ENCODE data around the gene TTC28.

TTC28 gene

GRCh38 chr22:28425211-28425610, 254.4 kb downstream of the TTC28 start:
- Histone ChIP-seq H3K9ac (ENCODE audit: low read length) (no peak overlapping the region), H4K8ac (ENCODE audit: low read length) (no peak overlapping the region), H2BK120ac (ENCODE audit: low read depth, low read length) (no peak overlapping the region), H3K4me2 (ENCODE audit: low read length, poor library complexity, severe bottlenecking) (no peak overlapping the region), H2BK15ac (ENCODE audit: low read depth, poor library complexity, severe bottlenecking) (no peak overlapping the region), H3K18ac (ENCODE audit: low read depth in 1 of 2, low read length in 2 of 2) (no peak overlapping the region), H4K91ac (ENCODE audit: low read length) (no peak overlapping the region), H3K79me1 (replicated peaks; ENCODE audit: low read length, poor library complexity, severe bottlenecking) (peaks cover 10% of the 10 kb centered on the region), H3K14ac (ENCODE audit: low read length in 2 of 2) (no peak overlapping the region), H2AK5ac (ENCODE audit: low read length, severe bottlenecking) (no peak overlapping the region), H2BK5ac (ENCODE audit: low read depth, low read length, poor library complexity, severe bottlenecking) (no peak overlapping the region), H3K27ac (ENCODE audit: low read length, poor library complexity, severe bottlenecking) (no peak overlapping the region), H3K4ac (ENCODE audit: low read depth in 1 of 2, low read length in 2 of 2) (no peak overlapping the region), H3K27me3 (ENCODE audit: control insufficient read depth in 1 of 2, insufficient read depth in 1 of 2, low read length in 2 of 2) (no peaks in the 10 kb centered on the region), H3K36me3 (ENCODE audit: control insufficient read depth in 1 of 2, insufficient read depth in 2 of 2, low read depth in 1 of 2, low read length in 2 of 2) (no peaks in the 10 kb centered on the region), H2BK12ac (ENCODE audit: low read length in 2 of 2) (no peak overlapping the region), H3K9me3 (ENCODE audit: control insufficient read depth, low read length) (no peaks in the 10 kb centered on the region), H3K4me1 (ENCODE audit: control insufficient read depth, insufficient read depth, low read depth, low read length) (no peaks in the 10 kb centered on the region), H2AFZ (ENCODE audit: low read depth, low read length) (no peak overlapping the region), H3K4me3 (ENCODE audit: insufficient read depth in 1 of 2, low read depth in 1 of 2, low read length in 2 of 2) (no peak overlapping the region), H3K23ac (ENCODE audit: low read length in 2 of 2) (no peak overlapping the region)
- WGBS, result 0% methylated on average over 2 of the region's 2 CpGs
- DNase-seq, result peak; percentile 69

DNA sequence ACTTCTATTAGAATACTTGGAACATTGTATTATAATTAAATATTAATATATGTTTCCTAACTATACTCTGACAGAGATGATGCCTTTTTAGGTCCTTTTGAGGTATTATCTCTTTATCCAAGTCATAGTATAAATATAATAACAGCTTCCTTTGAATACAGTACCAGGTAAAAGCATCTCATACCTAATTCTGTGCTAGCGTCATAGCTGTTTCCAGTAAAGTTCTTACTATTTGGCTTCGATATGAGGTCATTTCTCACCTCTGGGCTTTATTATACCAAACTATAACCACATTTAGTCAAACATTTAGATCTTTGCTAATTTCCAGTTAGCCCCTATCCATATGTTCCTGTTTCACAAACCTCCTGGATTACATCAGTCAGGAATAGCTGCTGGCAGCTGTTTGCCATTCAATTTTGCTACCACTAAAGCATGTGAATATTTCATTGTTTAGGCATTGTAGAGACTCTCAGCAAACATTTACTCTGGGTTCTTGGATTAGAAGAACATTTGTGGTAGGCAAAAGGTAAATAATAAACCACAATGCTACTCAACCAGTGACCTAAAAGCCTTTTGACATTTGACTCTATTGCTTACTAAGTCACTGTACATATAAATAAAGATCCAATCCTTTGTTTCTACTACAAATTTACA, 255.1 kb downstream of the TTC28 start:
- Histone ChIP-seq H2BK12ac (ENCODE audit: low read length in 2 of 2) (no peak overlapping the region), H3K27me3 (ENCODE audit: control insufficient read depth in 1 of 2, insufficient read depth in 1 of 2, low read length in 2 of 2) (no peaks in the 10 kb centered on the region), H3K4ac (ENCODE audit: low read depth in 1 of 2, low read length in 2 of 2) (no peak overlapping the region), H3K4me1 (ENCODE audit: control insufficient read depth, insufficient read depth, low read depth, low read length) (no peaks in the 10 kb centered on the region), H3K14ac (ENCODE audit: low read length in 2 of 2) (no peak overlapping the region), H3K23ac (ENCODE audit: low read length in 2 of 2) (no peak overlapping the region), H3K4me3 (ENCODE audit: insufficient read depth in 1 of 2, low read depth in 1 of 2, low read length in 2 of 2) (no peak overlapping the region), H3K27ac (ENCODE audit: low read length, poor library complexity, severe bottlenecking) (no peak overlapping the region), H2BK120ac (ENCODE audit: low read depth, low read length) (no peak overlapping the region), H2AK5ac (ENCODE audit: low read length, severe bottlenecking) (no peak overlapping the region), H3K36me3 (ENCODE audit: control insufficient read depth in 1 of 2, insufficient read depth in 2 of 2, low read depth in 1 of 2, low read length in 2 of 2) (no peaks in the 10 kb centered on the region), H3K9ac (ENCODE audit: low read length) (no peak overlapping the region), H3K4me2 (ENCODE audit: low read length, poor library complexity, severe bottlenecking) (no peak overlapping the region), H2AFZ (ENCODE audit: low read depth, low read length) (no peak overlapping the region), H4K91ac (ENCODE audit: low read length) (no peak overlapping the region), H4K8ac (ENCODE audit: low read length) (no peak overlapping the region), H2BK5ac (ENCODE audit: low read depth, low read length, poor library complexity, severe bottlenecking) (no peak overlapping the region), H2BK15ac (ENCODE audit: low read depth, poor library complexity, severe bottlenecking) (no peak overlapping the region), H3K18ac (ENCODE audit: low read depth in 1 of 2, low read length in 2 of 2) (no peak overlapping the region), H3K9me3 (ENCODE audit: control insufficient read depth, low read length) (no peaks in the 10 kb centered on the region), H3K79me1 (replicated peaks; ENCODE audit: low read length, poor library complexity, severe bottlenecking) (peaks cover 10% of the 10 kb centered on the region)
- 55% methylated on average over 2 of the region's 2 CpGs for WGBS
- peak; percentile 87 for DNase-seq

DNA sequence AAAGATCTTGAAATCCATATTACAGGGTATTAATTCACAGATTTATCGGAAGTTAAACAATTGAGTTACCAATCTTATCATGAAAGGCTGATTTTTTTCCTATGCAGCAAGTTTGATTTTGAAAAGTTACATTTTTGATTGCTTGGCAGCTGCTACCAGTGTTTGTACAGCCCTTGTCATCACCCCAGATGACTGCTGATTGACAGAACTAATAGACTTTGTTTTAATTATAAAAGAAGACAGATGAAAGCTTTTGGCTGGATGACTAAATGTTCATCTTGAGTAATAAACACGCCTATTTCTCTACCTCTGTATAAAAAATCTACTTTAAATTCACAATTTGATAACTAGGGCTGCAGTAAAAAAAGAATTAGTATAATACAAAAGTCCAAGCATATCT, 259.7 kb downstream of the TTC28 start:
- no peak overlapping the region for H2BK5ac ChIP-seq (ENCODE audit: low read depth, low read length, poor library complexity, severe bottlenecking)
- H3K4ac ChIP-seq (ENCODE audit: low read depth in 1 of 2, low read length in 2 of 2), result no peak overlapping the region
- H3K27me3 ChIP-seq (ENCODE audit: control insufficient read depth in 1 of 2, insufficient read depth in 1 of 2, low read length in 2 of 2), result no peaks in the 10 kb centered on the region
- H3K4me1 ChIP-seq (ENCODE audit: control insufficient read depth, insufficient read depth, low read depth, low read length), result no peaks in the 10 kb centered on the region
- no peak overlapping the region for H3K14ac ChIP-seq (ENCODE audit: low read length in 2 of 2)
- no peak overlapping the region for H4K8ac ChIP-seq (ENCODE audit: low read length)
- H2BK12ac ChIP-seq (ENCODE audit: low read length in 2 of 2), result no peak overlapping the region
- H3K23ac ChIP-seq (ENCODE audit: low read length in 2 of 2), result no peak overlapping the region
- no peak overlapping the region for H2BK15ac ChIP-seq (ENCODE audit: low read depth, poor library complexity, severe bottlenecking)
- no peaks in the 10 kb centered on the region for H3K36me3 ChIP-seq (ENCODE audit: control insufficient read depth in 1 of 2, insufficient read depth in 2 of 2, low read depth in 1 of 2, low read length in 2 of 2)
- no peak overlapping the region for H3K18ac ChIP-seq (ENCODE audit: low read depth in 1 of 2, low read length in 2 of 2)
- no peak overlapping the region for H3K9ac ChIP-seq (ENCODE audit: low read length)
- H4K91ac ChIP-seq (ENCODE audit: low read length), result no peak overlapping the region
- no peak overlapping the region for H2AFZ ChIP-seq (ENCODE audit: low read depth, low read length)
- peaks cover 10% of the 10 kb centered on the region for H3K79me1 ChIP-seq (replicated peaks; ENCODE audit: low read length, poor library complexity, severe bottlenecking)
- no peak overlapping the region for H2BK120ac ChIP-seq (ENCODE audit: low read depth, low read length)
- no peak overlapping the region for H2AK5ac ChIP-seq (ENCODE audit: low read length, severe bottlenecking)
- H3K9me3 ChIP-seq (ENCODE audit: control insufficient read depth, low read length), result no peaks in the 10 kb centered on the region
- WGBS, result 100% methylated on average over 1 of the region's 2 CpGs
- no peak overlapping the region for H3K4me2 ChIP-seq (ENCODE audit: low read length, poor library complexity, severe bottlenecking)
- no peak overlapping the region for H3K27ac ChIP-seq (ENCODE audit: low read length, poor library complexity, severe bottlenecking)
- no peak for DNase-seq
- no peak overlapping the region for H3K4me3 ChIP-seq (ENCODE audit: insufficient read depth in 1 of 2, low read depth in 1 of 2, low read length in 2 of 2)

DNA sequence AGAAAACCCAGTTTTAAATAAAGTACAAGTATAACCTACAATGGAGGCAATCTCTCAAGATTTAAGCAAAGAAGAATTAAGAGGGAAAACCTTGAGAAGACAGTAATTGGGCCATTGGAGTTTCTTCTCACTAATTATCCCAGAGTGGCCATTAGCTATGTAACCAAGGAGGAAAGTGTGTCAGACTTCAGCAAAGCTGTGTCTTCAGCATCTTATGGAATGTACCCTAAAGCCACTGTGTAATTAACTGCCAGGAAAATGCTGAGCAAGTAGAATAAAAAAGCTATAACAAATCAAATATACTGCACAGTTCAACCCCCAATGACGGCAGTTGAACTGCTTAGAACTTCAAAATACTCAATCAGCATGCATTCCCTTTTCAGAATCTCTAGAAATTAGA, 261.6 kb downstream of the TTC28 start:
- Histone ChIP-seq H2BK15ac (ENCODE audit: low read depth, poor library complexity, severe bottlenecking) (no peak overlapping the region), H3K4ac (ENCODE audit: low read depth in 1 of 2, low read length in 2 of 2) (no peak overlapping the region), H3K14ac (ENCODE audit: low read length in 2 of 2) (no peak overlapping the region), H2BK120ac (ENCODE audit: low read depth, low read length) (no peak overlapping the region), H2BK12ac (ENCODE audit: low read length in 2 of 2) (no peak overlapping the region), H3K27me3 (ENCODE audit: control insufficient read depth in 1 of 2, insufficient read depth in 1 of 2, low read length in 2 of 2) (no peaks in the 10 kb centered on the region), H3K23ac (ENCODE audit: low read length in 2 of 2) (no peak overlapping the region), H2AK5ac (ENCODE audit: low read length, severe bottlenecking) (no peak overlapping the region), H3K9me3 (ENCODE audit: control insufficient read depth, low read length) (no peaks in the 10 kb centered on the region), H3K27ac (ENCODE audit: low read length, poor library complexity, severe bottlenecking) (no peak overlapping the region), H3K4me3 (ENCODE audit: insufficient read depth in 1 of 2, low read depth in 1 of 2, low read length in 2 of 2) (no peak overlapping the region), H2BK5ac (ENCODE audit: low read depth, low read length, poor library complexity, severe bottlenecking) (no peak overlapping the region), H3K4me2 (ENCODE audit: low read length, poor library complexity, severe bottlenecking) (no peak overlapping the region), H2AFZ (ENCODE audit: low read depth, low read length) (no peak overlapping the region), H3K9ac (ENCODE audit: low read length) (no peak overlapping the region), H3K4me1 (ENCODE audit: control insufficient read depth, insufficient read depth, low read depth, low read length) (no peaks in the 10 kb centered on the region), H4K91ac (ENCODE audit: low read length) (no peak overlapping the region), H4K8ac (ENCODE audit: low read length) (no peak overlapping the region), H3K18ac (ENCODE audit: low read depth in 1 of 2, low read length in 2 of 2) (no peak overlapping the region), H3K79me1 (replicated peaks; ENCODE audit: low read length, poor library complexity, severe bottlenecking) (peaks cover 8% of the 10 kb centered on the region), H3K36me3 (ENCODE audit: control insufficient read depth in 1 of 2, insufficient read depth in 2 of 2, low read depth in 1 of 2, low read length in 2 of 2) (no peaks in the 10 kb centered on the region)
- no peak for DNase-seq
- WGBS, result 80% methylated on average over 1 of the region's 1 CpG
